Skeletal muscle tissue (tissue), 4 donors: Measurements from ENCODE around the gene TSPAN9. TPM values are rescaled to one million over a fixed set of nuclear protein-coding genes. Genes with fewer than 3 reads are reported as not detected.

ENCODE experiments used
- H3K27ac ChIP-seq: one replicate; pipeline ENCODE4 v1.7.0; 2013; ENCODE audit warnings: mild to moderate bottlenecking, low read depth, low read length, inconsistent platforms
- H3K27me3 ChIP-seq, 3 donors: one replicate each; pipeline ENCODE4 v1.7.0; 2013; ENCODE audit warnings: low read length in 3 of 3; ENCODE audit not compliant: control insufficient read depth in 3 of 3, insufficient read depth in 3 of 3
- H3K36me3 ChIP-seq, 3 donors: one replicate each; pipeline ENCODE4 v1.7.0; 2013; ENCODE audit warnings: low read length in 3 of 3; ENCODE audit not compliant: control insufficient read depth in 3 of 3, insufficient read depth in 3 of 3
- H3K4me1 ChIP-seq, 3 donors: one replicate each; pipeline ENCODE4 v1.7.0; 2013; ENCODE audit warnings: low read length in 3 of 3, mild to moderate bottlenecking in 3 of 3; ENCODE audit not compliant: control insufficient read depth in 3 of 3, insufficient read depth in 3 of 3
- H3K4me3 ChIP-seq, 3 donors: one replicate each; pipeline ENCODE4 v1.7.0; 2013; ENCODE audit warnings: low read length in 3 of 3
- H3K9ac ChIP-seq, 3 donors: one replicate each; pipeline ENCODE4 v1.7.0; 2013; ENCODE audit warnings: low read length in 3 of 3, mild to moderate bottlenecking in 3 of 3, moderate library complexity in 2 of 3, low read depth in 1 of 3
- H3K9me3 ChIP-seq, 3 donors: one replicate each; pipeline ENCODE4 v1.7.0; 2013; ENCODE audit warnings: low read length in 3 of 3; ENCODE audit not compliant: control insufficient read depth in 3 of 3
- total RNA-seq: library from RNA; depleted of rRNA; stranded (reverse); fragments of >200 nt; gene quantifications from one replicate; pipeline ENCODE4 v1.2.3, GENCODE V29; 2014
- donor health status: Osteomylitis.

The TSPAN9 gene
- total RNA-seq, 1 donor from 2014 or later, result 66.3 TPM

- no peak overlapping the region for H3K9ac ChIP-seq
Measured at GRCh38 chr12:3167636-3168035, 90.5 kb downstream of the TSPAN9 start.

GRCh38 chr12:3168223-3169221 lies 91.3 kb downstream of the TSPAN9 start:
- no peak overlapping the region for H3K9ac ChIP-seq

More at GRCh38 chr12:3167636-3168035, 90.5 kb downstream of the TSPAN9 start:
- Histone ChIP-seq H3K9me3 (no peaks in the 10 kb centered on the region), H3K4me1 (peaks cover 3 to 6% (median 5%) of the 10 kb centered on the region in 3 donors), H3K27me3 (no peaks in the 10 kb centered on the region), H3K36me3 (no peaks in the 10 kb centered on the region), H3K27ac (no peak overlapping the region), H3K4me3 (no peak overlapping the region)

GRCh38 chr12:3170423-3171194 lies 93.4 kb downstream of the TSPAN9 start:
- Histone ChIP-seq H3K4me1 (peaks cover 3 to 7% (median 7%) of the 10 kb centered on the region in 3 donors), H3K27ac (no peak overlapping the region), H3K36me3 (no peaks in the 10 kb centered on the region), H3K9me3 (no peaks in the 10 kb centered on the region), H3K9ac (no peak overlapping the region), H3K27me3 (no peaks in the 10 kb centered on the region), H3K4me3 (no peak overlapping the region)

More at GRCh38 chr12:3168223-3169221, 91.3 kb downstream of the TSPAN9 start:
- Histone ChIP-seq H3K4me1 (peaks cover 3 to 6% (median 5%) of the 10 kb centered on the region in 3 donors), H3K9me3 (no peaks in the 10 kb centered on the region), H3K27ac (no peak overlapping the region), H3K27me3 (no peaks in the 10 kb centered on the region), H3K4me3 (no peak overlapping the region), H3K36me3 (no peaks in the 10 kb centered on the region)

GRCh38 chr12:3171195-3171591 lies 94.0 kb downstream of the TSPAN9 start:
- Histone ChIP-seq H3K9me3 (no peaks in the 10 kb centered on the region), H3K4me1 (peaks cover 6 to 13% (median 10%) of the 10 kb centered on the region in 3 donors), H3K27ac (no peak overlapping the region), H3K9ac (no peak overlapping the region), H3K27me3 (no peaks in the 10 kb centered on the region), H3K36me3 (no peaks in the 10 kb centered on the region), H3K4me3 (no peak overlapping the region)

GRCh38 chr12:3172124-3173007 lies 95.2 kb downstream of the TSPAN9 start:
- Histone ChIP-seq H3K27me3 (no peaks in the 10 kb centered on the region), H3K9ac (no peak overlapping the region), H3K4me3 (no peak overlapping the region), H3K36me3 (no peaks in the 10 kb centered on the region), H3K9me3 (no peaks in the 10 kb centered on the region), H3K27ac (no peak overlapping the region), H3K4me1 (peaks cover 6 to 14% (median 10%) of the 10 kb centered on the region in 3 donors)

GRCh38 chr12:3173008-3173553 lies 95.9 kb downstream of the TSPAN9 start:
- Histone ChIP-seq H3K27ac (no peak overlapping the region), H3K9me3 (no peaks in the 10 kb centered on the region), H3K36me3 (no peaks in the 10 kb centered on the region), H3K4me3 (no peak overlapping the region), H3K27me3 (no peaks in the 10 kb centered on the region), H3K4me1 (peaks cover 6 to 14% (median 10%) of the 10 kb centered on the region in 3 donors), H3K9ac (no peak overlapping the region)

- Histone ChIP-seq H3K27me3 (no peaks in the 10 kb centered on the region), H3K36me3 (no peaks in the 10 kb centered on the region), H3K9me3 (no peaks in the 10 kb centered on the region), H3K9ac (no peak overlapping the region), H3K4me1 (peaks cover 6 to 14% (median 9%) of the 10 kb centered on the region in 3 donors), H3K4me3 (no peak overlapping the region), H3K27ac (no peak overlapping the region)
Measured at GRCh38 chr12:3173912-3174311, 96.7 kb downstream of the TSPAN9 start.

GRCh38 chr12:3175238-3175637 lies 98.1 kb downstream of the TSPAN9 start:
- no peaks in the 10 kb centered on the region for H3K9me3 ChIP-seq
- H3K27ac ChIP-seq, result no peak overlapping the region
- peak overlapping the region in 1 of 3 donors; percentile 8 for H3K9ac ChIP-seq
- no peak overlapping the region for H3K4me3 ChIP-seq
- no peaks in the 10 kb centered on the region for H3K36me3 ChIP-seq
- H3K27me3 ChIP-seq, result no peaks in the 10 kb centered on the region
- peaks cover 6 to 14% (median 10%) of the 10 kb centered on the region in 3 donors for H3K4me1 ChIP-seq

GRCh38 chr12:3176754-3177153 lies 99.6 kb downstream of the TSPAN9 start:
- Histone ChIP-seq H3K9ac (no peak overlapping the region), H3K9me3 (no peaks in the 10 kb centered on the region), H3K4me3 (no peak overlapping the region), H3K36me3 (no peaks in the 10 kb centered on the region), H3K4me1 (peaks cover 6 to 14% (median 10%) of the 10 kb centered on the region in 3 donors), H3K27me3 (no peaks in the 10 kb centered on the region), H3K27ac (no peak overlapping the region)
